ENCODE data around the gene KCNA10.

The KCNA10 gene

GRCh38 chr1:110519125-110519810 is at the start of gene KCNA10:
KCNA10 (minus strand) TSS chr1:110519175; CDS start chr1:110518787, 388 bp downstream.
- no peak for DNase-seq (ENCODE audit: low read depth)

DNA sequence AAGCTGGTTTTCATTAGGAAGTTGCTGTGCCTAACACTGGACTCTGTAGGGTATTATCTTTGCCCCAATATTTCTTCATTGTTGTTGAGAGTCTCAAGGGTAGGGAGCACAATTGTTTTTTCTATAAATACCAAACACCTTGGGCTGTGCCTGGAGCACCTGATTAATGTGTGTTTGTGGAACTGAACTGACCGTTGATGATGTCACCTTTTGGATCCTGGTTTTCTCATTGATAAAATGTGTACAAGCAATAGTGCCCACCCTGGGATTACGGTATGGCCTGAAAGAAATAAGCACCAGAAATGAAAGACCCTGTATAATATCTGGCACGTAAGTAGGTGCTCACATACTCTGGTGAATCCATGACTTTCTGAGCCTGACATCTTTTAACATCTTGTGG is 47.9 kb upstream of the KCNA10 start:
- no peak for DNase-seq (ENCODE audit: low read depth)

GRCh38 chr1:110565565-110565964 is 46.6 kb upstream of the KCNA10 start:
- DNase-seq (ENCODE audit: low read depth), result no peak

GRCh38 chr1:110563089-110563488 is 44.1 kb upstream of the KCNA10 start:
- no peak for DNase-seq (ENCODE audit: low read depth)

DNA sequence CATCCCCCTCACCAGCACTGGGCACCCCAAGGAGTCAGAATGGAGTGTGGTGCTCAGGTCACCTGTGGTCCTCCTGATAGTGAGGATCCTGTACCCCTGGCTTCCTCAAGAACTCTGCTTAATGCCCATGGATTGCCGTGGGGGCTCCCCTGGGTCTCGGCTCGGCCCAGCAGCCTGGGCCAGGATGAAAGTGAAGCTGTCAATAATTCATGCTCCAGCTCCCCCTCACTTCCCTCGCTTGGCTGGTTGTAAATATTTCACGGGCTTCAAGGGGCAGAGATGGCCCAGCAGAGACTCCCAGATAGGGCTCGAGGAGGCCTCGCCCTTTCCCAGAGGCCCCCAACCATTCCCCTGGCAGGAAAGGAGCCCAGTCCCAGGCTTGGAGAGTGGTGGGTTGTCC is 42.6 kb upstream of the KCNA10 start:
- DNase-seq (ENCODE audit: low read depth), result no peak

DNA sequence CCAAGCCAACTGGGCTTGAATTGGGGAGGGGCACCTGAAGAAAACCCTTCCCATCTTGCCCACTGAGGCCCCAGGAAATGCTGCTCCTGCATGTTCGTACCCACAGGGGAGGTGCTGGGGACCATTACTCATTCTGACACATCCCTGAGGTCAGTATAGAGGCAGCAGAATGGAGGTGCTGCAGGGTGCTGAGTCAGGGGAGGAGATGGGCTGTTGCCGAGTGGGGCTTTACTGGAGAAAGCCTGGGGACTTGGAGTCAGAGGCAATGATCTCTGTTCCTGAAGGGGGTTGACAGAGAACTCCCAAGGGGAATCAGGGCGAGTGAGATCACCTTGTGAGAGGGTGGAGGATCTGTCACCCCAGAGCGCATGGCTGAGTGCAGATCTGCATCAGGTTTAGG is 40.2 kb upstream of the KCNA10 start:
- DNase-seq (ENCODE audit: low read depth), result no peak

- DNase-seq (ENCODE audit: low read depth), result no peak
Measured at GRCh38 chr1:110557481-110557880, 38.5 kb upstream of the KCNA10 start.

DNA sequence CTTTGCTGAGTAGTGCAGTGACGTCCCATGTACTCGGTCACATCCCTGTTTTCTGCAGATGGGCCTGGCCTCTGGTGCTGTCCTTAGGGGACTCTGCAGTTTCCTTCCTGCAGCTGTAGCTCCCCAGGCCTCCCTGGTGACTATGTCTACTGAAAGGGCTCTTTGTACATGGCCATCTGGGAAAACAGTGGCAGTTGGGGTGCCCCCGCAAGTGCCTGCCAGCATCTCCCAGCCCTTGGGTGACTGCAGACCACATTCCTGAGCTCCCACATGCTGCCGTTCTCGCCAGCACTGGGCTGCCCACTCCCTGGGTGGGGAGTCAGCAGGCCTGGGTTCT is 37.5 kb upstream of the KCNA10 start:
- DNase-seq (ENCODE audit: low read depth), result no peak

DNA sequence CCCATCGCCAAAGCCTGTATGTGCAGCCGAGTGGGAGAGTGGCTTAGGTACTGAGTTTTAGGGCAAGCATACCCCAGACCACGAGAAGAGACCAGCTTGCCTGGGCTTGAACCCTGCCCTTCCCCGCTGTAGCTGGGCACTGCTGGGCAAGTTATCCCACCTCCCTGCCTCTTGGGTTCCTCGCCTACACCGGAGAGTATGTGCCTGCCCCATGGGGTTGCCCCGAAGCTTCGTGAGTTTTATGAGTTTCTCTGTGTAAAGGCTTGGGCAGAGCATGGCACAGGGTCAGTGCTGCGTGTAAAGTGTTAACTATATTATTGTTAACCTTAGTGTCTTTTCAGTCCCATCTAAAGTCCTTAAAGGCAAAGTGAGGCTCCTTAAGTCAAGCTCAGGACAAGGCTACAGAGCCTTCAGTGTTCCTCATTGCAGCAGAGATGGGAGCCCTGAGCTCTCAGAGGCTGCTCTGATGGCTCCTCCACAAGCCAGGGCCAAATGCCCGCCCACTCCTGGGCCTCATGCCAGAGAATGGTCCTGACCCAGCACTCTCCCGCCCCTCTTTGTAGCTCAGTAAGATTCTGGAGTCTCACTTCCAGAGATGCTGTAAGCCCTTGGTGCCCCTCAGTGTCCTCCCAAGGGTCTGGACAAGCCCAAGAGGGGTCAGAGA is 37.0 kb upstream of the KCNA10 start:
- peak; percentile 2 for DNase-seq (ENCODE audit: low read depth)

GRCh38 chr1:110554871-110555801 is 36.2 kb upstream of the KCNA10 start:
- peak; percentile 35 for DNase-seq (ENCODE audit: low read depth)

DNA sequence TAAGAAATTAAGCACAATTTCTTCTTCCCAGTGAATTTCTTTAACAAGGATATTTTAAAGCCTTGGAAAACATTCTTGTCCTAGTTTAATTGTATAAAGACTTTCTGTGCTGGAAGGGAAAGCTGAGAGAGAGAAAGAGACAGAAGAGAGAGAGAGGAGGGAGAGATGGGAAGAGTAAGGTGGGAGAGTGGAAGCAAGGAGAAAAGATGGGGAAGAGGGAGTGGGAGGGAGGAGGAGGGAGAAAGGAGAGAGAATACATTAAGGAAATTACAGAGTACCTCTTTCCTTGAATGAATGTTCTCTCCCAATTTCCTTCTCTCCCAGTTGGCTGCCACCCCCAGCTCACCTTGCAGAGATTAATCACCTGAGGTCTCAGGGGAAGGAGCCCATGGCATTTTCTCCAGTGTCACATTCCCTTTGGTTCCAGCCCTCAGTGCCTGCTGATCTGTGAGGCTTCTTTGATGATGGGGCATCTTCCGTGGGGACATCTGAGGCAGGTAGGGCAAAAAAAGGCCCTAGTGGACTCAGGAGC is 32.4 kb upstream of the KCNA10 start:
- DNase-seq (ENCODE audit: low read depth), result no peak

DNA sequence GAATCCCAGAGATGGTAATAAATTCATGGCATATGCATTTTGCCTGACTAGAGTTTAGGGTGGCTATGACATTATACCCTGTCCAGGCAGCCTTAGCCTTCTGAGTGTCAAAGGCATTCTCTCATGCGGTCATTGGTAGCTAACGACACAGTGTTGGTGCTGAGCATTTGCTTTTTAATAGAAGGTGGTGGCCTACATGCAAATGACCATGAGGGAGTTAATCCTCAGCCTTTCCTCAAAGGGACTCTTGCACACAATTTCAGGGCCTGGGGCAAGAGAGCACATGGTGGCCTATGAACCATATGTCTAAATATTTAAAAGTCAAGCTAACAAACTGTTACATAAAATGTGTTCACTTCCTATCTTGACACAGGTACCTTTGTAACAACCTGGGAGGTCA is 30.9 kb upstream of the KCNA10 start:
- no peak for DNase-seq (ENCODE audit: low read depth)

DNA sequence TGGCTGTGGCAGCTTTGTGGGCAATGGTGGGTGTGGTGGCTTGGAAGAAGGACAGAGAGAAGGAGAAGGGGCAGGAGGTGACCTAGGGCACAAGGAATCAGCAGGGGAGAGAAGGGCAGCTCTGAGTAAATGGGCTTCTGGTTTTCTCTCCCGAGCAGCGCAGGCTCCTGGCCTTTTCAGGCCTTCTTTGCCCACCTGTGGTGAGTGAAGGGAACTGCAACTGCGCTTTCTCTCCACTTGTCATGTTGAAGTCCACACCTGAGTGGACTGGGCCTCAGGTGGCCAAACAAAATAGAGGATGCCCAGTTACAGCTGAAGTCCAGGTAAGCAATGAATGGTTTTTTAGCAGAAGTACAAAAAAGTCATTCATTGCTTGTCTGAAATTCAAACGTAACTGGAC is 29.4 kb upstream of the KCNA10 start:
- peak; percentile 8 for DNase-seq (ENCODE audit: low read depth)

DNA sequence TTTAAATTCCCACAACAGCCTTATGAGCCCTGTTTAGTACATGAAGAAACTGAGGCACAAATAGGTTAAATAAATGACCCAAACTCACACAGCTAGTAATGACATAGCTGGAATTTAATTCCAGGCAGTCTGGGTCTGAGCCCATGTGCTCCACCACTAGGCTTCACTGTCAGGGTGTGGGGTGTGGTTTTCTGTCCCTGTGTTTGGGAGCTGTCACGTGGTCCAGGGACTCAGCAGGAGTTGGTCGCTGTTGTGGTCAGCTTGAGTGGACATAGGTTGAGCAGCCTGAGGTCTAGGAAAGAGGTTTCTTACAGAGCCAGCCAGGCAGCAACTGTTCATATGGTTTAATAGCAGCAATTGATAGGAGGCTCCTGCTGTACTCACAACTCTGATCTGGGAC is 28.0 kb upstream of the KCNA10 start:
- no peak for DNase-seq (ENCODE audit: low read depth)

- no peak for DNase-seq (ENCODE audit: low read depth)
Measured at GRCh38 chr1:110545492-110545891, 26.5 kb upstream of the KCNA10 start.

DNA sequence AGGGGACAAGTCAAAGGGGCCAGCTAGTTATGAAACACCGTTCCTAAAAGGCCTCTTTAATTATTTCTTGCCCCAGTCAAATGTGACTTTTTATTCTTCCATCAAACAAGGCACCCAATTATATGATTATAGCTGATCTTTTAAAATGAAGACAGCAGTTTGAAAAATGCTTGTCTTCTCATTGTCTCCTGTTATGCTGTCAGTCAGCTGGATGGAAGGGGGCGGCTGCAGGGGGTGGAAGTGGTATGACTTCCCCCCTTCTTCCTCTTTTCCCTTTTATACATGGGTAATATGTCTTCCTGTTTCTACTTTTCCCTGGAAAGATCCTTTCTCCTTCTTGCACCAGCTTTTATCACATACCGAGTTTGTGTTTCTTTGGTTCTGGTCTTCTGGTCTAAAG is 25.8 kb upstream of the KCNA10 start:
- DNase-seq (ENCODE audit: low read depth), result no peak

DNA sequence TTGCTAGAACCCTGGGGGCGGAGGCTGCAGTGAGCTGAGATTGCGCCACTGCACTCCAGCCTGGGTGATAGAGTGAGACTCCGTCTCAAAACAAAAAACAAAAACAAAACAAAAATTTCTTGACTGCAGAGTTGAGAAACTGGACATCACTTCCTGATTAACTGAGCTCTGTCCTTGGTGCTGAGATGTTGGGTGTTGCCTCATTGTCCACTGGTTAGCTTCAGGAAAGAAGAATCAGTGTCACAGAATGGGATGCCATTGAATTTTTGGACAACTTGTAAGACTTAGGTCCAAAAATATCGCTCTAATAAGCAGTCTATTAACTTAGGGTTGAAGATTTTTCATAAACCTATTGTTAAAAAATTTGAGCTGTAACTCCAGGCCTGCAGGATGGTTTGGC is 23.8 kb upstream of the KCNA10 start:
- peak; percentile 58 for DNase-seq (ENCODE audit: low read depth)

DNA sequence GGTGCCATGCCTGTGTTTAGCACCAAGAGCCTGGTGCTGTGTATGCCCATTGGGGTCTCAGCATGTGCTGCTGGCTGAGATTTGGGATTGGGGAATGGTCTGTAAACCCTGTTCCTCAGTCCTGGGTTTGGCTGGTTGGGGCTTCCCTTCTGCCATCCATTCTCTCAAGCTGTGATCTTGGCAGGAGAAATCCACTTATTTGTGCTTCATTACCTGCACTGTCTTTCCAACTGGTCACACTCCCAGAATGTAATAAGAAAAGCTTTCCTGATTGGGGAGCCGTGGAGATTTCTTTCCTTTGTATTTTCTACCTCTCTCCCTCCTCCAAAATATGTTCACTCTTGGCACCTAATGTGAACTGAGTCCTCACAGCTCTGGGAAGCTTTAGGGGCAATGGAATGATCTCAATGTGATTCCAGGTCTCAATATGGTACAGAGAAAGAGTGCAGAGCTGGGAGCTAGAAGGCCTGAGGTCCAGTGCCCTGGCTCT is 23.0 kb upstream of the KCNA10 start:
- DNase-seq (ENCODE audit: low read depth), result no peak

- no peak for DNase-seq (ENCODE audit: low read depth)
Measured at GRCh38 chr1:110540891-110541685, 22.1 kb upstream of the KCNA10 start.

GRCh38 chr1:110538921-110539320 is 19.9 kb upstream of the KCNA10 start:
- DNase-seq (ENCODE audit: low read depth), result no peak

GRCh38 chr1:110538075-110538474 is 19.1 kb upstream of the KCNA10 start:
- no peak for DNase-seq (ENCODE audit: low read depth)

GRCh38 chr1:110535985-110536384 is 17.0 kb upstream of the KCNA10 start:
- DNase-seq (ENCODE audit: low read depth), result peak; percentile 27
